WERI-Rb-1 (cell line): ENCODE data around the gene ADCYAP1R1.

Source experiments
- DNase-seq: peaks from one replicate; pipeline ENCODE4 v3.0.0-alpha.2; 2020
- H3K27ac ChIP-seq: fragments of 250-450 bp; sonication (Bioruptor Pico); 2 replicates; pipeline ENCODE4 v1.5.1; 2020; ENCODE audit warnings: mild to moderate bottlenecking, moderate library complexity
- H3K27me3 ChIP-seq: fragments of 250-450 bp; sonication (Bioruptor Pico); 2 replicates; pipeline ENCODE4 v1.5.1; 2021; ENCODE audit warnings: mild to moderate bottlenecking, low read depth, moderate library complexity; ENCODE audit not compliant: insufficient read depth, severe bottlenecking
- H3K36me3 ChIP-seq: fragments of 250-450 bp; sonication (Bioruptor Pico); 2 replicates; pipeline ENCODE4 v1.5.1; 2020; ENCODE audit warnings: mild to moderate bottlenecking, moderate library complexity
- H3K4me3 ChIP-seq: 2 replicates; pipeline ENCODE4 v1.5.1; 2011; ENCODE audit warnings: low read depth, mild to moderate bottlenecking, control low read depth, low read length
- H3K9me3 ChIP-seq: fragments of 250-450 bp; sonication (Bioruptor Pico); 2 replicates; pipeline ENCODE4 v1.5.1; 2021; ENCODE audit warnings: mild to moderate bottlenecking, moderate library complexity; ENCODE audit not compliant: severe bottlenecking
- CTCF ChIP-seq: IDR thresholded peaks from 2 replicates; pipeline ENCODE4 v1.5.1; 2011; ENCODE audit warnings: low read depth, mild to moderate bottlenecking, control low read depth, inconsistent platforms, low read length

ADCYAP1R1 gene

GRCh38 chr7:31099451-31100444 lies 47.6 kb downstream of the ADCYAP1R1 start:
- Histone ChIP-seq H3K4me3 (no peak overlapping the region), H3K27me3 (no peaks in the 10 kb centered on the region), H3K36me3 (no peaks in the 10 kb centered on the region), H3K27ac (no peak overlapping the region), H3K9me3 (no peaks in the 10 kb centered on the region)
- no peak for TF ChIP-seq CTCF
- no peak for DNase-seq

- Histone ChIP-seq H3K27ac (no peak overlapping the region), H3K4me3 (no peak overlapping the region), H3K27me3 (no peaks in the 10 kb centered on the region), H3K9me3 (no peaks in the 10 kb centered on the region), H3K36me3 (no peaks in the 10 kb centered on the region)
- DNase-seq = no peak
- no peak for TF ChIP-seq CTCF
These were observed 48.3 kb downstream of the ADCYAP1R1 start for GRCh38 chr7:31100445-31100844.

- Histone ChIP-seq H3K27ac (no peak overlapping the region), H3K4me3 (no peak overlapping the region), H3K9me3 (no peaks in the 10 kb centered on the region), H3K27me3 (no peaks in the 10 kb centered on the region), H3K36me3 (no peaks in the 10 kb centered on the region)
- TF ChIP-seq CTCF = no peak
- DNase-seq = no peak
These were observed 48.8 kb downstream of the ADCYAP1R1 start for GRCh38 chr7:31100871-31101270.

- DNase-seq = no peak
- no peak overlapping the region for H3K4me3 ChIP-seq
- H3K9me3 ChIP-seq = no peaks in the 10 kb centered on the region
- no peaks in the 10 kb centered on the region for H3K27me3 ChIP-seq
- no peaks in the 10 kb centered on the region for H3K36me3 ChIP-seq
- TF ChIP-seq CTCF = no peak
- no peak overlapping the region for H3K27ac ChIP-seq
These were observed 49.4 kb downstream of the ADCYAP1R1 start for GRCh38 chr7:31101544-31101943.

GRCh38 chr7:31102151-31102972 lies 50.3 kb downstream of the ADCYAP1R1 start:
- Histone ChIP-seq H3K27me3 (no peaks in the 10 kb centered on the region), H3K36me3 (no peaks in the 10 kb centered on the region), H3K27ac (no peak overlapping the region), H3K9me3 (no peaks in the 10 kb centered on the region), H3K4me3 (no peak overlapping the region)
- TF ChIP-seq CTCF = no peak
- DNase-seq = no peak
